Natural killer cell (primary cell): ENCODE data around the gene IGF2. TPM values are rescaled to one million over a fixed set of nuclear protein-coding genes. Genes with fewer than 3 reads are reported as not detected.

ENCODE experiments used
- ATAC-seq, 3 donors: fragments of 150-1000 bp in 2 of 3; fragments of 200-7000 bp in 1 of 3; cut with Tn5 transposase; 1 replicate in 1 of 3; 2 replicates in 2 of 3; pipeline ENCODE4 v1.10.0; 2021; ENCODE audit warnings: mild to moderate bottlenecking in 2 of 3, moderate library complexity in 2 of 3
- DNase-seq, 2 donors: peaks; one replicate each; pipeline versions ENCODE4 v3.0.0 to v3.0.0-alpha.2; 2013 to 2021; ENCODE audit warnings: mixed read lengths in 1 of 2
- H3K27ac ChIP-seq: one replicate; pipeline ENCODE4 v1.5.1; 2013; ENCODE audit warnings: mild to moderate bottlenecking, low read length
- H3K27me3 ChIP-seq: one replicate; pipeline ENCODE4 v1.6.1; 2013; ENCODE audit warnings: low read length; ENCODE audit not compliant: control insufficient read depth, insufficient read depth
- H3K36me3 ChIP-seq: one replicate; pipeline ENCODE4 v1.6.1; 2013; ENCODE audit warnings: low read length; ENCODE audit not compliant: control insufficient read depth, insufficient read depth
- H3K4me1 ChIP-seq: one replicate; pipeline ENCODE4 v1.6.1; 2013; ENCODE audit warnings: low read length; ENCODE audit not compliant: control insufficient read depth, insufficient read depth
- H3K4me3 ChIP-seq: one replicate; pipeline ENCODE4 v1.5.1; 2013; ENCODE audit warnings: low read length
- H3K9me3 ChIP-seq: one replicate; pipeline ENCODE4 v1.6.1; 2013; ENCODE audit warnings: low read length; ENCODE audit not compliant: control insufficient read depth, insufficient read depth
- H3K27ac Mint-ChIP-seq, 2 donors: one replicate each; pipeline ENCODE4 v1.8.0; 2022; ENCODE audit warnings: mild to moderate bottlenecking in 2 of 2, mixed read lengths in 2 of 2, moderate library complexity in 1 of 2
- H3K27me3 Mint-ChIP-seq, 2 donors: one replicate each; pipeline ENCODE4 v1.8.0; 2022; ENCODE audit warnings: low read depth in 2 of 2, mixed read lengths in 2 of 2
- H3K36me3 Mint-ChIP-seq: one replicate; pipeline ENCODE4 v1.8.0; 2022; ENCODE audit warnings: mixed read lengths
- H3K4me1 Mint-ChIP-seq, 2 donors: one replicate each; pipeline ENCODE4 v1.8.0; 2022; ENCODE audit warnings: mixed read lengths in 2 of 2
- H3K4me3 Mint-ChIP-seq: one replicate; pipeline ENCODE4 v1.8.0; 2022; ENCODE audit warnings: mild to moderate bottlenecking, moderate library complexity, mixed read lengths
- H3K9me3 Mint-ChIP-seq, 2 donors: one replicate each; pipeline ENCODE4 v1.8.0; 2022; ENCODE audit warnings: mixed read lengths in 2 of 2
- CTCF ChIP-seq: fragments of 200-600 bp; IDR thresholded peaks from one replicate; pipeline ENCODE4 v1.8.0; 2022; ENCODE audit warnings: antibody characterized with exemption
- WGBS: methylation state at CpG from one replicate; pipeline ENCODE4 v1.1.7; 2013; ENCODE audit warnings: missing lambda C conversion rate; ENCODE audit not compliant: insufficient coverage; 5-methylcytosine and 5-hydroxymethylcytosine counted together
- intact Hi-C: fragments of 100-400 bp; cut with micrococcal nuclease; formaldehyde crosslinking; loops from one replicate; pipeline ENCODE4 v1.14.2; 2022
- total RNA-seq, 4 donors: library from RNA; stranded (reverse); fragments of 120-200 nt in 1 of 4; gene quantifications; one replicate each; pipeline versions ENCODE4 v1.2.3 to v1.2.4, GENCODE V29; 2013 to 2022

IGF2 gene
- total RNA-seq, 3 donors from 2014 or later (not counting 1 experiment from before 2014, with no cell fraction given), result not detected

GRCh38 chr11:2091786-2092463 lies 47.3 kb downstream of the IGF2 start:
- 89% methylated on average over 18 of the region's 18 CpGs for WGBS
- ATAC-seq, result no peak
- Histone ChIP-seq H3K36me3 (no peaks in the 10 kb centered on the region), H3K9me3 (no peaks in the 10 kb centered on the region), H3K27me3 (peaks cover 5% of the 10 kb centered on the region), H3K27ac (no peak overlapping the region), H3K4me3 (no peak overlapping the region), H3K4me1 (peaks cover 10% of the 10 kb centered on the region)
- no peak overlapping the region for H3K27ac Mint-ChIP-seq
- DNase-seq, result no peak
- no peaks in the 10 kb centered on the region for H3K36me3 Mint-ChIP-seq
- no peaks in the 10 kb centered on the region for H3K9me3 Mint-ChIP-seq
- no peak overlapping the region for H3K4me3 Mint-ChIP-seq
- TF ChIP-seq CTCF, result no peak
- intact Hi-C loops, result no loop called here
- H3K27me3 Mint-ChIP-seq, result peaks cover 0 to 7% of the 10 kb centered on the region in 2 donors
- peaks cover 0 to 4% of the 10 kb centered on the region in 2 donors for H3K4me1 Mint-ChIP-seq

- H3K36me3 ChIP-seq, result no peaks in the 10 kb centered on the region
- Mint-ChIP-seq H3K27ac (no peak overlapping the region), H3K4me1 (peaks cover 0 to 4% of the 10 kb centered on the region in 2 donors), H3K9me3 (no peaks in the 10 kb centered on the region), H3K27me3 (peaks cover 0 to 7% of the 10 kb centered on the region in 2 donors), H3K36me3 (no peaks in the 10 kb centered on the region), H3K4me3 (no peak overlapping the region)
- H3K27me3 ChIP-seq, result peaks cover 5% of the 10 kb centered on the region
- no peak overlapping the region for H3K27ac ChIP-seq
- H3K4me1 ChIP-seq, result peaks cover 10% of the 10 kb centered on the region
- intact Hi-C loops, result no loop called here
- H3K4me3 ChIP-seq, result no peak overlapping the region
- no peak for TF ChIP-seq CTCF
- ATAC-seq, result no peak
- no peaks in the 10 kb centered on the region for H3K9me3 ChIP-seq
- DNase-seq, result no peak
- 83% methylated on average over 8 of the region's 8 CpGs for WGBS
Measured at GRCh38 chr11:2091112-2091746, 48.0 kb downstream of the IGF2 start.

GRCh38 chr11:2090172-2091111 lies 48.7 kb downstream of the IGF2 start:
- no peak overlapping the region for H3K27ac ChIP-seq
- H3K27me3 ChIP-seq, result peaks cover 5% of the 10 kb centered on the region
- no peak for ATAC-seq
- peaks cover 0 to 7% of the 10 kb centered on the region in 2 donors for H3K27me3 Mint-ChIP-seq
- peaks cover 10% of the 10 kb centered on the region for H3K4me1 ChIP-seq
- no peaks in the 10 kb centered on the region for H3K9me3 ChIP-seq
- no peak for TF ChIP-seq CTCF
- no peaks in the 10 kb centered on the region for H3K36me3 Mint-ChIP-seq
- no peaks in the 10 kb centered on the region for H3K36me3 ChIP-seq
- no peak overlapping the region for H3K4me3 Mint-ChIP-seq
- H3K27ac Mint-ChIP-seq, result no peak overlapping the region
- no peak overlapping the region for H3K4me3 ChIP-seq
- no peaks in the 10 kb centered on the region for H3K9me3 Mint-ChIP-seq
- H3K4me1 Mint-ChIP-seq, result peaks cover 0 to 4% of the 10 kb centered on the region in 2 donors
- intact Hi-C loops, result no loop called here
- WGBS, result 84% methylated on average over 20 of the region's 20 CpGs
- DNase-seq, result peak in 1 of 2 donors; percentile 7
